Activated CD8-positive, alpha-beta memory T cell treated with anti-CD3 and anti-CD28 coated beads, Interleukin-2, amount 50 U/mL, for 24 hours (primary cell): ENCODE data around the gene TRIM67.
"Not testable (repeated sequence)": the region's sequence is repeated elsewhere in the genome, so short reads cannot be mapped to it uniquely, and the experiment has no call there.

Source experiments
- DNase-seq: peaks from one replicate; pipeline ENCODE4 v3.0.0-alpha.2; 2020; ENCODE audit errors: extremely low read depth

The TRIM67 gene

GRCh38 chr1:231203259-231204057, 41.6 kb downstream of the TRIM67 start:
- DNase-seq: no peak

GRCh38 chr1:231206856-231207255, 45.0 kb downstream of the TRIM67 start:
- no peak for DNase-seq

GRCh38 chr1:231207437-231207836, 45.6 kb downstream of the TRIM67 start:
- no peak for DNase-seq

- DNase-seq: no peak
Measured at GRCh38 chr1:231208980-231209379, 47.1 kb downstream of the TRIM67 start.

GRCh38 chr1:231209531-231209930, 47.7 kb downstream of the TRIM67 start:
- no peak for DNase-seq

- DNase-seq: no peak
Measured at GRCh38 chr1:231210126-231210525, 48.3 kb downstream of the TRIM67 start.

GRCh38 chr1:231211005-231211857, 49.4 kb downstream of the TRIM67 start:
- DNase-seq: peak; percentile 79

GRCh38 chr1:231212301-231212700, 50.4 kb downstream of the TRIM67 start:
- not testable (repeated sequence) for DNase-seq

GRCh38 chr1:231213831-231214573, 52.1 kb downstream of the TRIM67 start:
- no peak for DNase-seq

GRCh38 chr1:231214918-231215680, 53.2 kb downstream of the TRIM67 start:
- DNase-seq: no peak

- DNase-seq: no peak
Measured at GRCh38 chr1:231215681-231216385, 54.0 kb downstream of the TRIM67 start.

GRCh38 chr1:231216498-231216897, 54.6 kb downstream of the TRIM67 start:
- no peak for DNase-seq

- no peak for DNase-seq
Measured at GRCh38 chr1:231217056-231217455, 55.2 kb downstream of the TRIM67 start.

GRCh38 chr1:231218078-231218477, 56.2 kb downstream of the TRIM67 start:
- DNase-seq: no peak

GRCh38 chr1:231219422-231220401, 57.9 kb downstream of the TRIM67 start:
- no peak for DNase-seq

GRCh38 chr1:231220801-231221200, 58.9 kb downstream of the TRIM67 start:
- DNase-seq: no peak

- DNase-seq: no peak
Measured at GRCh38 chr1:231226156-231226555, 64.3 kb downstream of the TRIM67 start.

GRCh38 chr1:231231511-231231910, 69.7 kb downstream of the TRIM67 start:
- DNase-seq: no peak

- no peak for DNase-seq
Measured at GRCh38 chr1:231232870-231233734, 71.2 kb downstream of the TRIM67 start.
